ENCODE data around the gene RAB24. TPM values are rescaled to one million over a fixed set of nuclear protein-coding genes. Genes with fewer than 3 reads are reported as not detected.
A peak's percentile ranks its signal among the peaks of the same experiment; 100 is the strongest.
"Not testable (repeated sequence)": the region's sequence is repeated elsewhere in the genome, so short reads cannot be mapped to it uniquely, and the experiment has no call there.

Gene RAB24
- total and polyA plus RNA-seq, 4 donors = 8.5 to 19.0 (median 12.0) TPM

GRCh38 chr5:177307544-177308363 lies 4.2 kb upstream of the RAB24 start:
- no peak overlapping the region for H3K4me3 ChIP-seq (ENCODE audit: low read depth in 1 of 3, low read length in 3 of 3)
- no peak for DNase-seq (ENCODE audit: low spot score)
- peak overlapping the region; percentile 40 to 45 for H3K27ac ChIP-seq (ENCODE audit: low read depth in 1 of 2, low read length in 2 of 2)
- H3K4me1 ChIP-seq (ENCODE audit: control insufficient read depth in 4 of 4, insufficient read depth in 4 of 4, low read length in 3 of 4) = peaks cover 10 to 37% (median 23%) of the 10 kb centered on the region in 4 donors
- peaks cover 6 to 16% (median 11%) of the 10 kb centered on the region in 4 donors for H3K36me3 ChIP-seq (ENCODE audit: control insufficient read depth in 4 of 4, insufficient read depth in 3 of 4, low read depth in 1 of 4, low read length in 3 of 4)
- no peaks in the 10 kb centered on the region for H3K27me3 ChIP-seq (ENCODE audit: control insufficient read depth in 4 of 4, insufficient read depth in 4 of 4, low read length in 3 of 4)
- TF ChIP-seq SP1 (IDR thresholded peaks at IDR 0.05) = no peak
- no peak for TF ChIP-seq GABPA (IDR thresholded peaks at IDR 0.05 in 1 of 2, conservative IDR thresholded peaks at IDR 0.05 in 1 of 2)
- TF ChIP-seq YY1 (IDR thresholded peaks at IDR 0.05) = no peak
- TF ChIP-seq JUND (IDR thresholded peaks at IDR 0.05) = no peak
- TF ChIP-seq FOXA1 (IDR thresholded peaks at IDR 0.05) = no peak
- no peak for TF ChIP-seq ZBTB33 (IDR thresholded peaks at IDR 0.05)
- no peak for TF ChIP-seq ATF3 (IDR thresholded peaks at IDR 0.05)
- no peak for TF ChIP-seq HNF4A (conservative IDR thresholded peaks at IDR 0.05)
- no peak for TF ChIP-seq RAD21 (IDR thresholded peaks at IDR 0.05)
- H3K9me3 ChIP-seq (ENCODE audit: control insufficient read depth in 4 of 4, low read length in 3 of 4) = no peaks in the 10 kb centered on the region
- WGBS = 89% methylated on average over 43 of the region's 43 CpGs
- peak overlapping the region in 1 of 2 donors; percentile 12 for H3K9ac ChIP-seq (ENCODE audit: low read depth in 1 of 2, low read length in 2 of 2)

GRCh38 chr5:177306674-177307543 lies 3.4 kb upstream of the RAB24 start:
- TF ChIP-seq EGR1 (IDR thresholded peaks at IDR 0.05; ENCODE audit: low read depth in 2 of 2) (peak in 1 of 2 donors; percentile 13), HNF4G (IDR thresholded peaks at IDR 0.05) (no peak), ZBTB33 (IDR thresholded peaks at IDR 0.05) (no peak), REST (IDR thresholded peaks at IDR 0.05) (no peak), MAX (IDR thresholded peaks at IDR 0.05) (peak; percentile 27), HNF4A (conservative IDR thresholded peaks at IDR 0.05) (no peak), TAF1 (conservative IDR thresholded peaks at IDR 0.05) (no peak), ATF3 (IDR thresholded peaks at IDR 0.05) (no peak)
- H3K4me3 ChIP-seq (ENCODE audit: low read depth in 1 of 3, low read length in 3 of 3) = no peak overlapping the region
- DNase-seq (ENCODE audit: low spot score) = no peak
- H3K4me1 ChIP-seq (ENCODE audit: control insufficient read depth in 4 of 4, insufficient read depth in 4 of 4, low read length in 3 of 4) = peaks cover 13 to 38% (median 25%) of the 10 kb centered on the region in 4 donors
- no peaks in the 10 kb centered on the region for H3K27me3 ChIP-seq (ENCODE audit: control insufficient read depth in 4 of 4, insufficient read depth in 4 of 4, low read length in 3 of 4)
- H3K9me3 ChIP-seq (ENCODE audit: control insufficient read depth in 4 of 4, low read length in 3 of 4) = no peaks in the 10 kb centered on the region
- peak overlapping the region in 1 of 2 donors; percentile 12 for H3K9ac ChIP-seq (ENCODE audit: low read depth in 1 of 2, low read length in 2 of 2)
- whole genome bisulfite sequencing = 83% methylated on average over 15 of the region's 15 CpGs
- H3K27ac ChIP-seq (ENCODE audit: low read depth in 1 of 2, low read length in 2 of 2) = peak overlapping the region; percentile 40 to 45
- peaks cover 6 to 16% (median 11%) of the 10 kb centered on the region in 4 donors for H3K36me3 ChIP-seq (ENCODE audit: control insufficient read depth in 4 of 4, insufficient read depth in 3 of 4, low read depth in 1 of 4, low read length in 3 of 4)

- 89% methylated on average over 11 of the region's 11 CpGs for WGBS
- H3K4me1 ChIP-seq (ENCODE audit: control insufficient read depth in 4 of 4, insufficient read depth in 4 of 4, low read length in 3 of 4) = peaks cover 13 to 38% (median 23%) of the 10 kb centered on the region in 4 donors
- H3K36me3 ChIP-seq (ENCODE audit: control insufficient read depth in 4 of 4, insufficient read depth in 3 of 4, low read depth in 1 of 4, low read length in 3 of 4) = peaks cover 6 to 16% (median 11%) of the 10 kb centered on the region in 4 donors
These were observed 2.7 kb upstream of the RAB24 start for GRCh38 chr5:177306103-177306640.

More at GRCh38 chr5:177306103-177306640, 2.7 kb upstream of the RAB24 start:
- DNase-seq (ENCODE audit: low spot score); H3K4me3 ChIP-seq (ENCODE audit: low read depth in 1 of 3, low read length in 3 of 3); H3K9ac ChIP-seq (ENCODE audit: low read depth in 1 of 2, low read length in 2 of 2); H3K9me3 ChIP-seq (ENCODE audit: control insufficient read depth in 4 of 4, low read length in 3 of 4); H3K27me3 ChIP-seq (ENCODE audit: control insufficient read depth in 4 of 4, insufficient read depth in 4 of 4, low read length in 3 of 4): not testable (repeated sequence)
- peak overlapping the region in 1 of 2 donors; percentile 10 for H3K27ac ChIP-seq (ENCODE audit: low read depth in 1 of 2, low read length in 2 of 2)
